ENCODE measurements around the gene ITGB4. TPM values are rescaled to one million over a fixed set of nuclear protein-coding genes. Genes with fewer than 3 reads are reported as not detected.

The ITGB4 gene
- total and polyA plus RNA-seq, 9 of the 15 experiments (the other 6 are each of a cell fraction or from before 2014, with no cell fraction given) = 0.05 to 2.8 (median 0.76) TPM; not detected in 3

DNA sequence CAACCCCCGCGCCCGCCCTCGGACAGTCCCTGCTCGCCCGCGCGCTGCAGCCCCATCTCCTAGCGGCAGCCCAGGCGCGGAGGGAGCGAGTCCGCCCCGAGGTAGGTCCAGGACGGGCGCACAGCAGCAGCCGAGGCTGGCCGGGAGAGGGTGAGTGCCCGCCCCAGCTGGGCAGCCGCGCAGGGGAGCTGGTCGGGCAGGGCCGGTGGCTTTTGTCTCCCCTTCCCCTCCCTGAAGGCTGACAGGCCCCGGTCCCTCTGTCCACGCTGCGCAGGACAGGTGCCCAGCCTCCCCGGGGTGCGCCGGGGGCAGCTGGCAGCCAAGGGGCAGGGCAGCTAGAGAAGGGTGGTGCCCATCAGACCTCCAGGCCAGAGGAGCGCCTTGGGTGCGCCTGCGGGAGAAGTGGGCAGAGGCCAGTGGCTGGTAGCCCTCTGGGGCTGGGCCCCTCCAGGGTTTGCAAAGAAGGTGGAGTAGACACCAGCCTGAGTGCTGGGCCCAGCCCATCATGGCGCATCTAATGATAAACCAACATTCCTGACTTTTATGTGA is 278 bp downstream of the ITGB4 start:
- ChIA-PET POLR2A (no interaction called here), CTCF (ENCODE audit: low intra/inter-chr PET ratio) (no interaction called here)
- peak; percentile 26 for TF ChIP-seq KDM5B (IDR thresholded peaks at IDR 0.05; ENCODE audit: insufficient replicate concordance, low read depth, low read length)
- TF ChIP-seq NCOA6 (IDR thresholded peaks at IDR 0.05) = no peak
- TF ChIP-seq, protein P1, sequence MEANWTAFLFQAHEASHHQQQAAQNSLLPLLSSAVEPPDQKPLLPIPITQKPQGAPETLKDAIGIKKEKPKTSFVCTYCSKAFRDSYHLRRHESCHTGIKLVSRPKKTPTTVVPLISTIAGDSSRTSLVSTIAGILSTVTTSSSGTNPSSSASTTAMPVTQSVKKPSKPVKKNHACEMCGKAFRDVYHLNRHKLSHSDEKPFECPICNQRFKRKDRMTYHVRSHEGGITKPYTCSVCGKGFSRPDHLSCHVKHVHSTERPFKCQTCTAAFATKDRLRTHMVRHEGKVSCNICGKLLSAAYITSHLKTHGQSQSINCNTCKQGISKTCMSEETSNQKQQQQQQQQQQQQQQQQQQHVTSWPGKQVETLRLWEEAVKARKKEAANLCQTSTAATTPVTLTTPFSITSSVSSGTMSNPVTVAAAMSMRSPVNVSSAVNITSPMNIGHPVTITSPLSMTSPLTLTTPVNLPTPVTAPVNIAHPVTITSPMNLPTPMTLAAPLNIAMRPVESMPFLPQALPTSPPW (CRISPR knock-in tag; IDR thresholded peaks at IDR 0.05) = 0 out of 2 replicates have a peak, but pooled peaks have one; percentile 11
- H2AFZ ChIP-seq (ENCODE audit: low read depth, low read length) = no peak overlapping the region
- H3K27ac ChIP-seq (ENCODE audit: extremely low read depth, low read depth, low read length) = no peak overlapping the region
- no peak for FAIRE-seq
- peaks cover 20 to 56% of the 10 kb centered on the region in 2 experiments for H3K27me3 ChIP-seq (ENCODE audit: control insufficient read depth in 2 of 2, insufficient read depth in 2 of 2, low read length in 2 of 2)
- H3K9me1 ChIP-seq (ENCODE audit: control insufficient read depth, insufficient read depth, low read length) = no peaks in the 10 kb centered on the region
- H4K20me1 ChIP-seq (replicated peaks; ENCODE audit: control insufficient read depth, insufficient read depth, low read length) = no peaks in the 10 kb centered on the region; the same call in 1 of the 2 replicates
- H3K4me2 ChIP-seq (ENCODE audit: insufficient read depth, low read length) = no peak overlapping the region
- H3K9me3 ChIP-seq (replicated peaks; ENCODE audit: control insufficient read depth, insufficient read depth, low read depth, low read length) = no peaks in the 10 kb centered on the region
- intact Hi-C loops (cut with micrococcal nuclease) = no loop called here
- in situ Hi-C loops (cut with MboI) = no loop called here
- BruUV-seq (replicated peaks) = no TSS peak
- peak; percentile 62 for ATAC-seq
- 75% methylated on average over 4 of the region's 33 CpGs for WGBS (ENCODE audit: insufficient coverage, low coverage, missing lambda C conversion rate)
- H3K36me3 ChIP-seq (ENCODE audit: control insufficient read depth, insufficient read depth, low read length) = no peaks in the 10 kb centered on the region
- H3K4me1 ChIP-seq (replicated peaks in 1 of 2; ENCODE audit: control insufficient read depth in 2 of 2, insufficient read depth in 2 of 2, low read length in 2 of 2) = peaks cover 0 to 32% of the 10 kb centered on the region in 2 experiments; a peak in 3 of 5 replicates
- H3K79me2 ChIP-seq (ENCODE audit: control insufficient read depth, insufficient read depth, low read length) = no peaks in the 10 kb centered on the region
- peak overlapping the region; percentile 31; the same call in 1 of the 2 replicates for H3K4me3 ChIP-seq
- peak in 1 of 4 experiments; percentile 39 for DNase-seq (ENCODE audit: extremely low read depth in 1 of 4, low spot score in 3 of 4)
- H3K9ac ChIP-seq (ENCODE audit: insufficient read depth in 1 of 2, low read depth in 2 of 2, low read length in 2 of 2) = no peak overlapping the region

Measured in K562 (cell line).